Skeletal muscle tissue (tissue), 4 donors: ENCODE data around the gene RALGAPB. TPM values are rescaled to one million over a fixed set of nuclear protein-coding genes. Genes with fewer than 3 reads are reported as not detected.

ENCODE experiments used
- H3K27ac ChIP-seq: one replicate; pipeline ENCODE4 v1.7.0; 2013; ENCODE audit warnings: mild to moderate bottlenecking, low read depth, low read length, inconsistent platforms
- H3K27me3 ChIP-seq, 3 donors: one replicate each; pipeline ENCODE4 v1.7.0; 2013; ENCODE audit warnings: low read length in 3 of 3; ENCODE audit not compliant: control insufficient read depth in 3 of 3, insufficient read depth in 3 of 3
- H3K36me3 ChIP-seq, 3 donors: one replicate each; pipeline ENCODE4 v1.7.0; 2013; ENCODE audit warnings: low read length in 3 of 3; ENCODE audit not compliant: control insufficient read depth in 3 of 3, insufficient read depth in 3 of 3
- H3K4me1 ChIP-seq, 3 donors: one replicate each; pipeline ENCODE4 v1.7.0; 2013; ENCODE audit warnings: low read length in 3 of 3, mild to moderate bottlenecking in 3 of 3; ENCODE audit not compliant: control insufficient read depth in 3 of 3, insufficient read depth in 3 of 3
- H3K4me3 ChIP-seq, 3 donors: one replicate each; pipeline ENCODE4 v1.7.0; 2013; ENCODE audit warnings: low read length in 3 of 3
- H3K9ac ChIP-seq, 3 donors: one replicate each; pipeline ENCODE4 v1.7.0; 2013; ENCODE audit warnings: low read length in 3 of 3, mild to moderate bottlenecking in 3 of 3, moderate library complexity in 2 of 3, low read depth in 1 of 3
- H3K9me3 ChIP-seq, 3 donors: one replicate each; pipeline ENCODE4 v1.7.0; 2013; ENCODE audit warnings: low read length in 3 of 3; ENCODE audit not compliant: control insufficient read depth in 3 of 3
- total RNA-seq: library from RNA; depleted of rRNA; stranded (reverse); fragments of >200 nt; gene quantifications from one replicate; pipeline ENCODE4 v1.2.3, GENCODE V29; 2014
- donor health status: Osteomylitis.

RALGAPB gene
- total RNA-seq, 1 donor from 2014 or later = 23.0 TPM

DNA sequence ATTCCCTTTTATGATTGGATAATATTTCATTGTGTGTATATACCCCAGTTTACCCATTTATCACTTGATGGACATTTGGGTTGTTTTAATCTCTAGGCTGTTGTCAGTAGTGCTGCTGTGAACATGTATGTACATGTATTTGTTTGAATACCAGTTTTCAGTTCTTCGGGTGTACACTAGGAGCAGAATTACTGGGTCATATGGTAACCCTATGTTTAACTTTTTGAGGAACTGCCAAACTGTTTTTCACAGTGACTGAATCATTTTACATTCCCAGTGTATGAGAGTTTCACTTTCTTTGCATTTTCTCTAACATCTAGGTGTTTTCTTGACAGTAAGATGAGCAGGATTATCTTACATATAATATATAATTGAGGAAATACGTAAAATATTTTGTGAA lies 63.7 kb downstream of the RALGAPB start:
- Histone ChIP-seq H3K9ac (no peak overlapping the region), H3K27ac (no peak overlapping the region), H3K27me3 (no peaks in the 10 kb centered on the region), H3K9me3 (no peaks in the 10 kb centered on the region), H3K4me3 (no peak overlapping the region), H3K36me3 (peaks cover 31 to 74% (median 72%) of the 10 kb centered on the region in 3 donors), H3K4me1 (no peaks in the 10 kb centered on the region)

DNA sequence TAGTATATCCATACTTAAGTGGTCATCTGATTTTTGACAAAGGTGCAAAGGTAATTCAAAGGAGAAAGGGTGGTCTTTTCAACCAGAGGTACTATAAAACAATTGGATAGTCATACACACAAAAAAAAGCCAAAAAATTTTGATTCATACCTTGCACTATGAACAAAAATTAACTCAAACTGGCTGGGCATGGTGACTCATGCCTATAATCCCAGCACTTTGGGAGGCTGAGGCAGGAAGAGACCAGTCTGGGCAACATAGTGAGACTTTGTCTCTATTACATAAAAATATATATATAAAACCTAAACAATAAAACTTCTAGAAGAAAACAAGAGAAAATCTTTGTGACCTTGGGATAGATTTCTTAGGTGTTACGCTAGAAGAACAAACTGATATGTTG lies 64.5 kb downstream of the RALGAPB start:
- Histone ChIP-seq H3K4me3 (no peak overlapping the region), H3K27ac (no peak overlapping the region), H3K36me3 (peaks cover 35 to 76% (median 75%) of the 10 kb centered on the region in 3 donors), H3K27me3 (no peaks in the 10 kb centered on the region), H3K4me1 (no peaks in the 10 kb centered on the region), H3K9ac (no peak overlapping the region), H3K9me3 (no peaks in the 10 kb centered on the region)

DNA sequence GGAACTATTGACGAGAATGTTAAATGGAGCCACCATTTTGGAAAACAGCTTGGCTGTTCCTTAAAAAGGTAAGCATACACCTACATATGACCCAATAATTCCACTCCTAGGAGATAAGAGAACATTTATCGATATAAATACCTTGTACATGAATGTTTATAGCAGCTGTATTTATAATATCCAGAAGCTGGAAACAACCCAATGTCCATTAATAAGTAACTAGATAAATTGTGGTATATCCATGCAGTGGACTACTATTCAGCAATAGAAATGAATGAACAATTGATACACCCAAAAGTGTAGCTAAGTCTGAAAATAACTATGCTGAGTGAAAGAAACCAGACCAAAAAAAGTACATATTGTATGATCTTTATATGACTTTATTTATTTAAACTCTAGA lies 66.1 kb downstream of the RALGAPB start:
- no peaks in the 10 kb centered on the region for H3K27me3 ChIP-seq
- no peaks in the 10 kb centered on the region for H3K9me3 ChIP-seq
- no peak overlapping the region for H3K9ac ChIP-seq
- H3K4me3 ChIP-seq = no peak overlapping the region
- no peak overlapping the region for H3K27ac ChIP-seq
- no peaks in the 10 kb centered on the region for H3K4me1 ChIP-seq
- H3K36me3 ChIP-seq = peaks cover 27 to 81% (median 79%) of the 10 kb centered on the region in 3 donors

DNA sequence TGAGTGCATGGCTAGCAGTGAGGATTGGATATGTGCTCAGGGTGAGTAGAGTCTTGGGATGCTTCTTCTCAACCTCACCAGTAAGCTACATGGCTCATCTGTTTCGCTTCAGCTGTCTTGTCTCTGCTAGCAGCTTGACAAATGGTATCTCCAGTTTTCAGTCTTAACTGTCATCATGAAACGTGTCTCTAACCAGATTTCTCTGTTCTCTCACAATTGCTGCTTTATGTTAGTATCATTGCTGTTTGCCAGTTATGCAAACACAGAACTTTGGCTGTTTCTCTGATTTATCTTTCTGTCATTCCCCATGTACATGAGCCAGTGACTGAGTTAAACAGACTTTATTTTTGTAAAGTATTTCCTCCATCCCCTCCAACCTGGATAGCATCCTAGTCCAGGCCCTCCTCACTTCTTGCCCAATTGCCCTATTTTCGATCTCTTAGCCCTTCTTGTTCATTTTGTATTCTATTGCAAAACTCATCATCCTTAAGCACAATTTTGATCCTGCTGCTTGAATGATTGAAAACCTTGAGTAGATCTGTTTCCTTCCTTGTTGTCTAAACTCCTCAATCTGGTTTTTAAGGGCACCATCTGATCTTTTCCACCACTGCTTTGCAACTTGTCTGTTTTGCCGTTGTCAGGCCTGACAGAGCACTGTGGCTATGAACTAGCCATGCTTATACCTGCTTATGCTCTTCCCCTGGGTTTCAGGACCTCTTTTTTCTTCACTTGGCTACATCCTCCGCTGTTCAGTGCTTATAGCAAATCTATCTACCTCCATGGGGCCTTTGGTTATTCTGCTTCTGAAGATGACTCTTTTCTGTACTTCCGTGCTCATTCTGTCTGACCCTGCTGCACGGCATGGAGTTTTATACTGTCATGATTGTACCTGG lies 70.6 kb downstream of the RALGAPB start:
- peaks cover 33 to 77% (median 69%) of the 10 kb centered on the region in 3 donors for H3K36me3 ChIP-seq
- no peak overlapping the region for H3K9ac ChIP-seq
- no peaks in the 10 kb centered on the region for H3K4me1 ChIP-seq
- H3K27ac ChIP-seq = no peak overlapping the region
- H3K27me3 ChIP-seq = no peaks in the 10 kb centered on the region
- no peaks in the 10 kb centered on the region for H3K9me3 ChIP-seq
- H3K4me3 ChIP-seq = no peak overlapping the region

DNA sequence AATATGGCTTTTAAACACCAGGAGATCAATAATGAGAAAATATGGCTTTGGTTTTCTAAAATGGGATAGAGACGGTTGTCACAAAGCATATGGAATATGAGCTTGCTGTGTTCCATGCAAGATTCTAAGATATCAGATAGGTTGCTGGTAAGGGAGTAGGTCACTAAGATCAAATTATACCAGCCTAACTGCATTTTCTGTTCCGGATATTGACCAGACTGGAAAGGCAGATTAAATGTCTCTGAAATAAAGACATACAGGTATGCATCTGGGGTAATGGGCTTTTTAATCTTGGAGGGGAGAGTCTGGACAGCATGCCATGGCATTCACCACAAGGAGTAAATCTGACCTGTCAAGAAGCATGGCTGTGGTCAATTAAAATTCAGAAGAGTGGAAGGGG lies 73.1 kb downstream of the RALGAPB start:
- Histone ChIP-seq H3K9ac (no peak overlapping the region), H3K27ac (no peak overlapping the region), H3K27me3 (no peaks in the 10 kb centered on the region), H3K9me3 (no peaks in the 10 kb centered on the region), H3K4me1 (no peaks in the 10 kb centered on the region), H3K4me3 (no peak overlapping the region), H3K36me3 (peaks cover 33 to 70% (median 60%) of the 10 kb centered on the region in 3 donors)

DNA sequence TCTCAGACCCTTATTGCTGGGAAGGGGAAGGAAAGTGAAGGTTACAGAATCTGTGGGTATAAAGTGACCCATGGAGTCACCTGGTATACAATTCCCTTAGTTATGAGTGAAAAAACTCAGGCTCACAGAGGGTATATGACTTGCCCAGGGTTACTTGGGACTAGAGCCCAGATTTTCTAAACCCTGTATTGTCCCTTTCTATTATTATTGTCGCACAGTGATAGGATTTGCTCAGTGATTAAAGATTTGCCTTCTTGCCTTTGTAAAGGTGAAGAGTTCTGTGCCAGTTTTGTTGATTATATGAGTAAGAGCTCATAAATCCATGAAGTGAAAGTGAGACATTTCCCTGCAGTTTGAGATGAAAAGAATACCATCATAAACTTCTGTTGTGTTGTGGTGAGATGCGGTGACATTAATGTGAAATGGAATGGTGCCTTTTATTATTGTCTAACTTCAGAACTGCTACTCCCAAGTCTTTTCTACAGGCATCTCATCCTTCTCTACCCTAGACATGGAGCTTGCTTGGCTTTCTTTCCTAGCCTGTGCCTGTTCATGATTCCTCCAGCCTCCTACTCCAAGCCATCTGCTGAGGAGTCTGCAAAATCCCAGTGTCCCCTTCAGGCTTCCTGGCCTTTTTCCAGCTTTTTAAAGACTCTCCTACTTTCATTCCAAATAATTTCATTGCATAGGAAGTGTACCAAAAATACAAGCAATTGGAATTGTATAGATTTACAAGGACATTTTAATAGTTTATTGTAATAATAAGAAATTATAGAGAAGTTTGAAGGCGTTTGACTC lies 74.8 kb downstream of the RALGAPB start:
- no peaks in the 10 kb centered on the region for H3K4me1 ChIP-seq
- no peak overlapping the region for H3K27ac ChIP-seq
- no peak overlapping the region for H3K9ac ChIP-seq
- no peaks in the 10 kb centered on the region for H3K27me3 ChIP-seq
- H3K36me3 ChIP-seq = peaks cover 28 to 66% (median 60%) of the 10 kb centered on the region in 3 donors
- no peaks in the 10 kb centered on the region for H3K9me3 ChIP-seq
- H3K4me3 ChIP-seq = no peak overlapping the region

DNA sequence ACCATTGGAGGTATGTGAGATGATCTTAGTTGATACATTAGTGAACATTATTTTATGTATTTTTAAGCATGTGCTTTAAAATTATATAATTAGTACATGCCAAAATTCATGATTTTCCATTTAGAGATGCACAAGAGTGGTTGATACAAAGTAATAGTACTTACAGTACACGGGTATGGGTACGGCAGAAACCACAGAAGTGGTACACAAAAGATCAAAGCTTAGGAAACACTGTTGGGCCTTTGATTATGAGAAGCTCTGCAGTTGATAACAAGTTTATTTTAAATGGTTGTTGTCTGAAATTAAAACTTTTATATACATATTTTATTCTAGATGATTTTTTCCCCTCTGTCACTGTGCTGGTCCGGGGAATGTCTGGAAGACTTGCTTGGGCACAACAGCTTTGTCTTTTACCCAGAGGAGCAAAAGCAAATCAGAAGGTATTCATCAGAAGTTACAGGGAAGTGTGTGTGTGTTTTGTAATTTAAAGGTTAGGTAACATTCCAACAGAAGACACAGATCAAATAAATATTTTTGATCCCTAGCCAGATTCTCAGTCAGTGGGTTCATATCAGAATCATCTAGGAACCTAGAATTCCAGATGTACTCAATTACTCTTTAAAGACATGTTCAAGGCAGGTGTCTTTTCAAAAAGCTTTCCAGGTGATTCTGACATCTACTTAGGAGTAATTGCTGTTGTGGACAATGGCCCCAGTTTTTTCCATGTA lies 75.9 kb downstream of the RALGAPB start:
- Histone ChIP-seq H3K9ac (no peak overlapping the region), H3K36me3 (peaks cover 32 to 67% (median 61%) of the 10 kb centered on the region in 3 donors), H3K27ac (no peak overlapping the region)

DNA sequence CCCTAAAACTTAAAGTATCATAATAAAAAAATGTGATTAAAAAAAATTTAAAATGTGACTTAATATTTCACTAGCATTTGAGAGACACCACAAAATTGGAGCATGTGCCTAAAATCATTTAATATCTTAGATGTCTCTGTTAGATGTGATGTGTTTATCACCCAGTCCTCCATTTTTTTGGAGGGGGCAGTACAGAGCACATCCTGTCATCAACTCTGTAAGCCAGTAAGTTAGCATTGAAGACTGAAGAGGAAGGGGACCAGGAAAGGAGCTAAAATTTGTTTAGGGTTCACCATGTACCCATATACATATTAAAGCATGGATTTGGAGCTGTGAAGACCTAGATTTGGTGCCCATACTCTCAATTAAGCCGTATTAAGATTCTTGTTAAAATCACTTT lies 77.6 kb downstream of the RALGAPB start:
- Histone ChIP-seq H3K4me1 (no peaks in the 10 kb centered on the region), H3K27me3 (no peaks in the 10 kb centered on the region), H3K4me3 (no peak overlapping the region), H3K9me3 (no peaks in the 10 kb centered on the region), H3K36me3 (peaks cover 42 to 76% (median 68%) of the 10 kb centered on the region in 3 donors), H3K27ac (no peak overlapping the region), H3K9ac (no peak overlapping the region)

More for the DNA sequence above, 75.9 kb downstream of the RALGAPB start:
- Histone ChIP-seq H3K27me3 (no peaks in the 10 kb centered on the region), H3K9me3 (no peaks in the 10 kb centered on the region), H3K4me3 (no peak overlapping the region), H3K4me1 (no peaks in the 10 kb centered on the region)

DNA sequence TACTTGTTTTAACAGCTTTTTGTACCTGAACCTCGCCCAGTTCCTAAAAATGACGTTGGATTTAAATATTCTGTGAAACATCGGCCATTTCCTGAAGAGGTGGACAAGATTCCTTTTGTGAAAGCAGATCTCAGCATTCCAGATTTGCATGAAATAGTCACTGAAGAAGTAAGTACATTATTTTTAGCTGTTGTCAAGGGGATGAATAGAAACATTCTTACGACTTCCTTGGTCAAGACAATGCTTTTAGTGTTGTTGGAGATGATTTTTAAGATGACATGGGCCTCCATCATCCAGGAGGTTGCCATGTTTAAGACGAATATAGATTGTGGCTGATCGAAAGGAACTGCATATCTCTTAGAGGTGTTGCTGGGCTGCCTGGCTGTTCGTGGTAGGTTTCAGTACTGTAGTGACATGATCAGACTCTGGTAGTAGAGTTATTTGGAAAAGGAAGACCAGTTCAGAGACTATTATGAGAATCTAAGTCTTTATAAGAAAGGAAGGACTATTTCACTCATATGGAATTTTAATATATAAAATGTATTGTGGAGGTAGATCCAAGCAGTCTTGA lies 78.5 kb downstream of the RALGAPB start:
- no peaks in the 10 kb centered on the region for H3K9me3 ChIP-seq
- no peaks in the 10 kb centered on the region for H3K4me1 ChIP-seq
- H3K36me3 ChIP-seq = peaks cover 35 to 68% (median 62%) of the 10 kb centered on the region in 3 donors
- H3K27ac ChIP-seq = no peak overlapping the region
- H3K27me3 ChIP-seq = no peaks in the 10 kb centered on the region
- H3K9ac ChIP-seq = no peak overlapping the region
- H3K4me3 ChIP-seq = no peak overlapping the region
